ENCODE results near the gene MTPN. TPM values are rescaled to one million over a fixed set of nuclear protein-coding genes. Genes with fewer than 3 reads are reported as not detected.
A peak's percentile ranks its signal among the peaks of the same experiment; 100 is the strongest.

The MTPN gene
- polyA plus RNA-seq, 4 donors, result 56.7 to 88.8 (median 62.4) TPM

GRCh38 chr7:135942614-135943013 is 34.5 kb downstream of the MTPN start:
- DNase-seq, result no peak
- Histone ChIP-seq H3K4me3 (ENCODE audit: low read depth in 1 of 3, low read length in 3 of 3) (no peak overlapping the region), H3K27ac (ENCODE audit: low read depth in 1 of 3, low read length in 2 of 3) (no peak overlapping the region), H3K27me3 (ENCODE audit: control insufficient read depth in 3 of 3, insufficient read depth in 3 of 3, low read length in 3 of 3) (no peaks in the 10 kb centered on the region), H3K36me3 (ENCODE audit: control insufficient read depth in 3 of 3, insufficient read depth in 2 of 3, low read depth in 1 of 3, low read length in 3 of 3) (peaks cover 0 to 6% (median 2%) of the 10 kb centered on the region in 3 donors), H3K4me1 (ENCODE audit: control insufficient read depth in 3 of 3, insufficient read depth in 2 of 3, low read depth in 1 of 3, low read length in 2 of 3) (peaks cover 3 to 8% (median 4%) of the 10 kb centered on the region in 3 donors), H3K9me3 (ENCODE audit: control insufficient read depth in 2 of 2, insufficient read depth in 1 of 2, low read depth in 1 of 2, low read length in 1 of 2) (no peaks in the 10 kb centered on the region)
- no peak for FAIRE-seq
- WGBS, 3 donors, result 79 to 96% (median 94%) methylated on average over 2 of the region's 2 CpGs

- FAIRE-seq, result no peak
- Histone ChIP-seq H3K36me3 (ENCODE audit: control insufficient read depth in 3 of 3, insufficient read depth in 2 of 3, low read depth in 1 of 3, low read length in 3 of 3) (no peaks in the 10 kb centered on the region), H3K27ac (ENCODE audit: low read depth in 1 of 3, low read length in 2 of 3) (no peak overlapping the region), H3K9me3 (ENCODE audit: control insufficient read depth in 2 of 2, insufficient read depth in 1 of 2, low read depth in 1 of 2, low read length in 1 of 2) (no peaks in the 10 kb centered on the region), H3K4me1 (ENCODE audit: control insufficient read depth in 3 of 3, insufficient read depth in 2 of 3, low read depth in 1 of 3, low read length in 2 of 3) (peaks cover 6 to 11% (median 8%) of the 10 kb centered on the region in 3 donors), H3K4me3 (ENCODE audit: low read depth in 1 of 3, low read length in 3 of 3) (no peak overlapping the region), H3K27me3 (ENCODE audit: control insufficient read depth in 3 of 3, insufficient read depth in 3 of 3, low read length in 3 of 3) (no peaks in the 10 kb centered on the region)
- WGBS, 3 donors, result 95 to 98% (median 97%) methylated on average over 3 of the region's 3 CpGs
- no peak for DNase-seq
Observed at GRCh38 chr7:135940077-135941075, 36.8 kb downstream of the MTPN start.

DNA sequence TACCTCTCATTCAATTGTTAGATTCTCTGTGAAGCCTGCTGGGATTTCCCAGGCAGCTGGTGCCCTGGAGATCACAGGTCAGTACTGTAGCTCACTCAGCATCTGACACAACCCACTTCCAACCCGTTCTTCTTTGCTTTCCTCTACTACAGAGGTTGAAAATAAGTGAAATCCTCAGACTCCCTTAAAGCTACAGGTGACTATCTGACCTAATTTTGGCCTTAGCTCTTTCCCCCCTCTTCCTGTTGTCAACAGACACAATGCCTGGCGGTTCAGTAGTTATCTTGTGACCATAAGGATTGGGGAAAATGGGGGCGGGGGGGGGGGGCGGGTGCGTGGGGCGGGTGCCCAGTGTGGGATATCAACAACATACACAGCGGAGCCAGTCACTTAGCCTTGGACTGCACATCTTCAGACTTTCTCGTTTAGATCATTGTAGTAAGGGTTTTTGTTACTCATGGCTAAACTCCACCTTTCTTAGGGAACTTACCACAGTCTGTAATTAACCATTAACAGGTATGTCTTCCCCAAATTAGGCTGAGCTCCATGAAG is 37.8 kb downstream of the MTPN start:
- WGBS, 3 donors, result 72 to 76% (median 74%) methylated on average over 4 to 8 of the region's 8 CpGs
- no peaks in the 10 kb centered on the region for H3K36me3 ChIP-seq (ENCODE audit: control insufficient read depth in 3 of 3, insufficient read depth in 2 of 3, low read depth in 1 of 3, low read length in 3 of 3)
- H3K9me3 ChIP-seq (ENCODE audit: control insufficient read depth in 2 of 2, insufficient read depth in 1 of 2, low read depth in 1 of 2, low read length in 1 of 2), result no peaks in the 10 kb centered on the region
- no peak overlapping the region for H3K27ac ChIP-seq (ENCODE audit: low read depth in 1 of 3, low read length in 2 of 3)
- no peak overlapping the region for H3K4me3 ChIP-seq (ENCODE audit: low read depth in 1 of 3, low read length in 3 of 3)
- no peaks in the 10 kb centered on the region for H3K27me3 ChIP-seq (ENCODE audit: control insufficient read depth in 3 of 3, insufficient read depth in 3 of 3, low read length in 3 of 3)
- peaks cover 6 to 12% (median 11%) of the 10 kb centered on the region in 3 donors for H3K4me1 ChIP-seq (ENCODE audit: control insufficient read depth in 3 of 3, insufficient read depth in 2 of 3, low read depth in 1 of 3, low read length in 2 of 3)
- DNase-seq (no peak), FAIRE-seq (no peak)

- peaks cover 6 to 12% (median 11%) of the 10 kb centered on the region in 3 donors for H3K4me1 ChIP-seq (ENCODE audit: control insufficient read depth in 3 of 3, insufficient read depth in 2 of 3, low read depth in 1 of 3, low read length in 2 of 3)
- no peaks in the 10 kb centered on the region for H3K27me3 ChIP-seq (ENCODE audit: control insufficient read depth in 3 of 3, insufficient read depth in 3 of 3, low read length in 3 of 3)
- peaks cover 0 to 3% (median 0%) of the 10 kb centered on the region in 3 donors for H3K36me3 ChIP-seq (ENCODE audit: control insufficient read depth in 3 of 3, insufficient read depth in 2 of 3, low read depth in 1 of 3, low read length in 3 of 3)
- no peak overlapping the region for H3K27ac ChIP-seq (ENCODE audit: low read depth in 1 of 3, low read length in 2 of 3)
- 72 to 86% (median 72%) methylated on average over 3 of the region's 3 CpGs for WGBS, 3 donors
- H3K4me3 ChIP-seq (ENCODE audit: low read depth in 1 of 3, low read length in 3 of 3), result no peak overlapping the region
- FAIRE-seq (no peak), DNase-seq (no peak)
- H3K9me3 ChIP-seq (ENCODE audit: control insufficient read depth in 2 of 2, insufficient read depth in 1 of 2, low read depth in 1 of 2, low read length in 1 of 2), result no peaks in the 10 kb centered on the region
Observed at GRCh38 chr7:135938563-135938962, 38.6 kb downstream of the MTPN start.

DNA sequence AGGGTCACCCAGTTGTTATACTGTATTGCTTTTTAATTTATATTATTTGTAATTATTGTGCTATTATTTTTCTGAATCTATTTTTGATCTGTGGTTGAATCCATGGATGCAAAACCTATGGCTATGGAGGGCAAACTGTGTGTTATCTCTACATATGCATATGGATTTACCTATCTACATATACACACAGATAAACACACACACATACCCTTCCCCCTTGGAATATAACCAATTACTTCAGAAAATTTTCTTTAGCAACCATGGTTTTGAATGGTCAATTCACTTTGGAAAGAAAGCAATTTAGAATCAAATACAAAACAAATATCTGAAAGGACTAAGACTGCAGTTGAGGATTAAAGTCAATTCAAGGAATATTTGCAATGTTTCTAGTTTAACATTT is 39.1 kb downstream of the MTPN start:
- no peak overlapping the region for H3K4me3 ChIP-seq (ENCODE audit: low read depth in 1 of 3, low read length in 3 of 3)
- H3K36me3 ChIP-seq (ENCODE audit: control insufficient read depth in 3 of 3, insufficient read depth in 2 of 3, low read depth in 1 of 3, low read length in 3 of 3), result peaks cover 0 to 3% (median 0%) of the 10 kb centered on the region in 3 donors
- H3K27ac ChIP-seq (ENCODE audit: low read depth in 1 of 3, low read length in 2 of 3), result no peak overlapping the region
- no peak for DNase-seq
- peaks cover 6 to 12% (median 11%) of the 10 kb centered on the region in 3 donors for H3K4me1 ChIP-seq (ENCODE audit: control insufficient read depth in 3 of 3, insufficient read depth in 2 of 3, low read depth in 1 of 3, low read length in 2 of 3)
- H3K9me3 ChIP-seq (ENCODE audit: control insufficient read depth in 2 of 2, insufficient read depth in 1 of 2, low read depth in 1 of 2, low read length in 1 of 2), result no peaks in the 10 kb centered on the region
- H3K27me3 ChIP-seq (ENCODE audit: control insufficient read depth in 3 of 3, insufficient read depth in 3 of 3, low read length in 3 of 3), result no peaks in the 10 kb centered on the region
- no peak for FAIRE-seq

- whole genome bisulfite sequencing, 3 donors, result 28 to 44% (median 30%) methylated on average over 2 of the region's 2 CpGs
- peak in 1 of 2 donors; percentile 33 for DNase-seq
- Histone ChIP-seq H3K27ac (ENCODE audit: low read depth in 1 of 3, low read length in 2 of 3) (no peak overlapping the region), H3K9me3 (ENCODE audit: control insufficient read depth in 2 of 2, insufficient read depth in 1 of 2, low read depth in 1 of 2, low read length in 1 of 2) (no peaks in the 10 kb centered on the region), H3K36me3 (ENCODE audit: control insufficient read depth in 3 of 3, insufficient read depth in 2 of 3, low read depth in 1 of 3, low read length in 3 of 3) (peaks cover 0 to 3% (median 0%) of the 10 kb centered on the region in 3 donors), H3K4me3 (ENCODE audit: low read depth in 1 of 3, low read length in 3 of 3) (no peak overlapping the region), H3K4me1 (ENCODE audit: control insufficient read depth in 3 of 3, insufficient read depth in 2 of 3, low read depth in 1 of 3, low read length in 2 of 3) (peaks cover 6 to 12% (median 11%) of the 10 kb centered on the region in 3 donors), H3K27me3 (ENCODE audit: control insufficient read depth in 3 of 3, insufficient read depth in 3 of 3, low read length in 3 of 3) (no peaks in the 10 kb centered on the region)
- no peak for FAIRE-seq
Observed at GRCh38 chr7:135936497-135937217, 40.5 kb downstream of the MTPN start.

DNA sequence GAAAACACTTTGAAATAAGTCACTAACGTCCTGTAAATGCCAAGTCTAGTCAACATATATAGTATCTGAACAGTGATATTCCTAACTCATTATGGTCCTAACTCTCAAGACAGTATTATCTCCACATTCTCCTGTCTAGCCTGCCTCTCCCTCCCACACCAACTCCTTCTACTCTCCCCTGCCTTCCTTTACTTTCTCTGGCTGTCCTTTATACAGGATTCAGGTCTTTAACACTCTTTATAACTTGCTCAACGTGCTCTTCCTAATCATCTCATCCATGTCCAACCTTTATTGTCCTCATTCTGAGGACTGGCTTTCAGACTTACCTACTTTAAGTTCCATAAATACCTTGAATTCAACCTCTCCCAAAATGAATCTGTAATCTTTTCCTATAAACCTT is 42.5 kb downstream of the MTPN start:
- no peak overlapping the region for H3K4me3 ChIP-seq (ENCODE audit: low read depth in 1 of 3, low read length in 3 of 3)
- DNase-seq (no peak), FAIRE-seq (no peak)
- peaks cover 0 to 3% (median 2%) of the 10 kb centered on the region in 3 donors for H3K36me3 ChIP-seq (ENCODE audit: control insufficient read depth in 3 of 3, insufficient read depth in 2 of 3, low read depth in 1 of 3, low read length in 3 of 3)
- WGBS, 3 donors, result 83 to 89% (median 87%) methylated on average over 2 of the region's 2 CpGs
- H3K27ac ChIP-seq (ENCODE audit: low read depth in 1 of 3, low read length in 2 of 3), result no peak overlapping the region
- peaks cover 6 to 17% (median 12%) of the 10 kb centered on the region in 3 donors for H3K4me1 ChIP-seq (ENCODE audit: control insufficient read depth in 3 of 3, insufficient read depth in 2 of 3, low read depth in 1 of 3, low read length in 2 of 3)
- no peaks in the 10 kb centered on the region for H3K27me3 ChIP-seq (ENCODE audit: control insufficient read depth in 3 of 3, insufficient read depth in 3 of 3, low read length in 3 of 3)
- H3K9me3 ChIP-seq (ENCODE audit: control insufficient read depth in 2 of 2, insufficient read depth in 1 of 2, low read depth in 1 of 2, low read length in 1 of 2), result no peaks in the 10 kb centered on the region

DNA sequence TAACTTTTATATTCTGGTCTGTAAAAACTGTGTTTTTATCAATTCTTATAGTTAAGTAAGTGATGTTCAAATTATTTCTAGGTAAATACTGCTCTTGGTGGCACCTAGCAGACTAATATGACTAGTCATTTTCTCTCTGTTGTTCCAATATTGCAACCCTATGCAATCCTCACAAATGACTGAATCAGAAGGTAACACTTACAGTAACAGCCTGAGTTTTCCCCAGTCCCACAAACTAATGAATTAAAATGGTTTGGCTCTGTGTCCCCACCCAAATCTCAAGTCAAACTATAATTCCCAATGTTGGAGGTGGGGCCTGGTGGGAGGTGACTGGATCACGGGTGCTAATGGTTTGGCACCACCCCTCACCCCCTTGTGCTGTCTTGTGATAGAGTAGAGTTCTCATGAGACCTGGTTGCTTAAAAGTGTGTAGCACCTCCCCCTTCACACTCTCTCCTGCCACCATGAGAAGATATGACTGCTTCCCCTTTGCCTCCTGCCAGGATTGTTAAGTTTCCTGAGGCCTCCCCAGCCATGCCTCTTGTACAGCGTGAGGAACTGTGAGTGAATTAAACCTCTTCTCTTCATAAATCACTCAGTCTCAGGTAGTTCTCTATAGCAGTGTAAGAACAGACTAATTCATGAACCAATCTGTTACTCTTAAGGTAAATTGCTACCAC is 43.5 kb downstream of the MTPN start:
- FAIRE-seq (no peak), DNase-seq (no peak)
- Histone ChIP-seq H3K27me3 (ENCODE audit: control insufficient read depth in 3 of 3, insufficient read depth in 3 of 3, low read length in 3 of 3) (no peaks in the 10 kb centered on the region), H3K4me3 (ENCODE audit: low read depth in 1 of 3, low read length in 3 of 3) (no peak overlapping the region), H3K9me3 (ENCODE audit: control insufficient read depth in 2 of 2, insufficient read depth in 1 of 2, low read depth in 1 of 2, low read length in 1 of 2) (no peaks in the 10 kb centered on the region), H3K4me1 (ENCODE audit: control insufficient read depth in 3 of 3, insufficient read depth in 2 of 3, low read depth in 1 of 3, low read length in 2 of 3) (peaks cover 2 to 16% (median 6%) of the 10 kb centered on the region in 3 donors), H3K36me3 (ENCODE audit: control insufficient read depth in 3 of 3, insufficient read depth in 2 of 3, low read depth in 1 of 3, low read length in 3 of 3) (peaks cover 2 to 3% (median 2%) of the 10 kb centered on the region in 3 donors), H3K27ac (ENCODE audit: low read depth in 1 of 3, low read length in 2 of 3) (no peak overlapping the region)
- 88 to 96% (median 93%) methylated on average over 2 of the region's 2 CpGs for WGBS, 3 donors
